Stimulated activated CD4-positive, alpha-beta T cell treated with anti-CD3 and anti-CD28 coated beads, Interleukin-12 subunit alpha, Interleukin-12 subunit beta, amount 100 ng/mL, for 48 hours (primary cell): ENCODE data around the gene IRF6.
"Not testable (repeated sequence)": the region's sequence is repeated elsewhere in the genome, so short reads cannot be mapped to it uniquely, and the experiment has no call there.

Experiments used
- DNase-seq, 3 donors: peaks; one replicate each; pipeline ENCODE4 v3.0.0-alpha.2; 2020; ENCODE audit warnings: low read depth in 2 of 3, low spot score in 1 of 3

IRF6 gene

DNA sequence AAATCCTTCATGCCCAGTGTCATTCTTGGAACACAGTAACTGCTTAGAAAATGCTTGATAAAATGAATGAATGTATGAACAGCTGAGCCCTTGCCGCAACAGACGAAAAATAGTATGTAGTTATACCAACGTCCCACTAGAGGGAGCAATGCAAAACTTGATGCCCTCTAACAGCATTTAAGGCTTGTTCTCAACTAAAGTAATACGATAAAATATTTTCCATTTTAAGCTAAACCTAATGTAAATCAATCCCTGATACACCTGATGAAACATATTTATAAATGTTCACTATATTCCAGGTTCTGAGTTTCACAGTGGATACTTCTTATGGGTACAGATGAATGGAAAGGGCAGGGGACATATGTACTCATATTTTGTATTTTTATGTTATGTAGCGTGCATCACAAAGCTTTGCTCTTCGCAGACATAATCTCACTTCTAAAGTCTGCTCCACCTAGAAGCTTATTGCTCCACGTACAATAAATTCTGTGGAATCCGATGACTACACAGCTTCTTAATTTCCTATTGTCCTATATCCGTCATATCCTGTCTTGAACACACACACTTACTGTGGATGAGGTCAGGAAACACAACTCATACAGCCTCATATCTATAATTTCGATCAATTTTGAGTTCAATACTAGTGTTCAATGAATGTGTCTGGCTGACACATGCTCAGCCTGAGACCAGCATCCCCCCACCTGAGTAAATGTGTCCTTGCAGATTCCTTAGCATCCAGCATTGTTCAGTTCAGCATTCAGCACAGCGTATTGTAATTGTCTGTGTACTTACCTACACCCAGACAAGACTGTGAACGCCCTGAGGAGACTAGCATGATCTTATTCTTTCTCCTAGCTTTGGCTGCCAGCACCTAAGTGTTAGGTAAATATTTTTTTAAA, 17.4 kb upstream of the IRF6 start:
- peak in 1 of 3 donors; percentile 25 for DNase-seq

DNA sequence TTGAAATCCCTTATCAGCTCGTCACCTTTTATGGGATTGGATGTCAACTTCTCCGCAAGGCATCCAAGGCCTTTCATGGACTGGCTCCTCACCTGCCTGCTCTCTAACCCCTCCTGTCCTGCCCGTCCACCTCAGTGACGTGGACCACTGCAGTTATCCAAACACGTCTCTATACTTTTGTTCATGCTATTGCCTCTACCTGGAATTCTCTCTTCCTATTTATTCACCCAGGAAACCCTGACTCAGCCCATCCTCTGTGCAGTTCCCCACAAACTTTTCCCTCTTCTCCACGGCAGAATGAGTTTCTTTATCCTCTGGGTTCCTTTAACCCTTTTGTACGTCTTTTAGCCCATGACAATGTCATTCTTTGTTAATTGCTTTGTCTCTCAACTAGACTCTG, 16.8 kb upstream of the IRF6 start:
- DNase-seq = no peak

DNA sequence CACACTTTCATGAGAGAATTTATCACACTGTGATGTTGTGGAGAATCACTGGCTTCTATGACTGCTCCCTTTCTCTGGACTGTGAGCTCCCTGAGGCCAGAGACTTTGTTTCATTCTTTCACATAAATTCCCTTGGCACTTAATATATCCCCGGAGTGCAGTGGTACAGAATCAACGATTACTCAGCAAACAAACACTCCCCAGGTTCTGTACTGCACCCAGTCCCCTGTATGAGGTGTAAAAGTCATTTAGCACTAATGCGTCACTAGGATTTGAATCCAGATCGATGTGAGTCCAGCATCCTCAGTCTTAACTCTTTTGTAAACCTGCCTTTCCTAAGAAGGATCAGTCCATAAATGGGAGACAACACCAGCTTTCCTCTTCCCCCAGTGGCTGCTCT, 15.0 kb upstream of the IRF6 start:
- no peak for DNase-seq

DNA sequence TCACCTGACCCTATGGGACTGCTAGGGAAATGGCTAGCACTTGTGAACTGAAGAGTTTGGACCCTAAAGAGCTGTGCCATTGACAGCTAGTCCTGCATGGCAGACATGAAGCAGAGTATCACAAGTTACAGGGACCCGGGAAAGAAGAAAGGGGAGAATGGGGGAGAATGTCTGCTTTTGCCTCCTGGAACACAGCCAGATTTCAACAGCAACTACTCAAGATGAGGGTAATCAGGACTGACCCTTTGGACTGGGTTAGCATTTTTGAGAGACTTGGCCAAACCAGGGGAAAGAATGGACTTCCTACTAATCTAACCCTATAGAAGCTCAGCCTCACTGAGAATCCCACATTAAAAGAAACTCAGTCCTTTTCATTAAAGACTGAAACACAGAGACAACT, 13.1 kb upstream of the IRF6 start:
- DNase-seq = no peak

DNA sequence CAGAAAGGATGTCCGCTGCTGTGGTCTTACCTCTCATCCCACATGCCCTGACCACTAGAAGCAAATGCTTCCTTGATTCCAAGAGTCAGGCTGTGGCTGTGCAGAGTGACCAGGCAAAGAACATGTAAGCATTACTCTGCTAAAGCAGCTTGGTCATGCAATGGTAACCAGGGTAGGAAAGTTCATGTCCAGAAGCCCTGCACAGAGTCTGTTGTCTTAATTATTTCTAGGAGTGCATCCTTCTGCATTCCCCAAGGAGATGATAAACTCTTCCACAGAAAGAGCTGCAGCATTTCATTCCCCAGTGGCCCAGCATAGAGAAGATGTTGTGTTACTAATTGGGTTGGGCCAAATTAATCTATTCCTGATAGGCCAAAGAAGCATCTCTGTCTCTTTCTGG, 11.7 kb upstream of the IRF6 start:
- DNase-seq = no peak

DNA sequence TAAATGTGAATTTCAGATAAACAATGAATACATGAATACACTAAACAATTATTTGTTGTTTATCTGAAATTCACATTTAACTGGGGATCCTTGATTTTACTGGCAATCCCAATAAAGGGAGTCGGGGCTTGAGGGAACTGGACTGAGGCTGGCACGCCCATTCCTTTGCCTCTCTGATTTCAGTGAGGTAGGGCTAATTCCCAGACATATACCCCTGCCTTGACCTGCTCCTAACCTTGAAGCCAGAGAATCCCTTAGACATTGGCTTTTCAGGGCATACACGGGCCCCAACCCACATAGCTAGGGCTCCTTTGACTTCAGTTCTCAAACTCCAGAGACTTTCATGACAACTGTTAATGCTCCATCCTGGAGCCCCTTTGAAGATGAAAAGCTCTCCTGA, 11.0 kb upstream of the IRF6 start:
- DNase-seq = no peak

DNA sequence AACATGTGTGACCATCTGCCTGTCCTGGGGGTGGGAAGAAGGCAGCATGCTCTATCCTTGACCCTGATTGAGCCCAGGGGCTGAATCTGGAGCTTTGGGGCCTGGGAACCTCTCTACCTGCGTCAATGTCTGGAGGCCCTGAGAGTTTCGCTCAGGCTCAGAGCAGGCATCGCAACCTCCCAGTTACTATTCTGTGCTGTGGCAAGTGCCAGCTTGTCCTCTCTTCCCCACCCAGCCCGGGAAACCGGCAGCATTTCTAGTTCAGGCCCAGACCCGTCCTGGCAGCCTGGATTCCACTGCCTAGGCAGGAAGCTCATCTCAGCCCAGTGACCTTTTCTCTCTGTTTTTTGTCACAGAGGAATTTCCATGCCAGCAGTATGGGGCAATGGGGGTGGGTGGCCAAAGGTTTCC, 10.0 kb upstream of the IRF6 start:
- no peak for DNase-seq

DNA sequence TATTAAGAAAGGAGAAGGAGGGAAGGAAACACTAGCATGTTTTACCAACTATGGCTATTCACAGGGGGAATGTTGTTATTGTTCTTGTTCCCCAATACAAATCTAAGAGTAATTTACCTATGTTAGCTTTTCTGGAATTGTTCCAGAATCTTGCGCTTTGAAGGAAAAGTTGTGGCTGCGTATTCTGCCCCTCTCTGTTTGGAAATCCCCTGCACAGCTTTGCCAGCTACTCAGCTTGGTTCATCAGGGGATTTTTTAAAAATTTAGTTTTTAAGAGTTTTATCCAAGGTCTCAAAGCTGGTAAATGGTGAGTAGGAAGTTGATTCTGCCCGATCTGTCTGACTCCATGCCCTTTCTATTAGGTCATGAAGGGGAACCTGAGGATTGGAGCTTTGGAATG, 9.5 kb upstream of the IRF6 start:
- no peak for DNase-seq

DNA sequence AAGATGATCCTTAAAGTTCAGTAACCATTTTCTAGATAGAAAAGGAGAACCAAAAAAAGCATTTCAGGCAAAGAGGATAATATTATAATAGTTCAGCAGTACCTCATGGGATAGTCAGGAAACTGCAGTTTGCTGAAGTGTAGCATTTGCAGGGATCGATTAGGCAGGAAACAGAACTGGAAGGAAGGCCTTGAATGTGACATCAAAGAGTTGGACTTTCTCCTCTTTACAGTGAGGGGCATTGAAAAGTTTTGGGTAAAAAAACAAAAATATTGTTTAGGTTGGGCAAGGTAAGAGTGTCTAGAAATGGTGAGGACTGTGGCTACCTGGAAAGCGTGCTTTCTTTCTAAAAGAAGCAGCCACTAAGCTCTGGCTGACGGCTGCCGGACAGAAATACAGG, 8.0 kb upstream of the IRF6 start:
- DNase-seq = no peak

DNA sequence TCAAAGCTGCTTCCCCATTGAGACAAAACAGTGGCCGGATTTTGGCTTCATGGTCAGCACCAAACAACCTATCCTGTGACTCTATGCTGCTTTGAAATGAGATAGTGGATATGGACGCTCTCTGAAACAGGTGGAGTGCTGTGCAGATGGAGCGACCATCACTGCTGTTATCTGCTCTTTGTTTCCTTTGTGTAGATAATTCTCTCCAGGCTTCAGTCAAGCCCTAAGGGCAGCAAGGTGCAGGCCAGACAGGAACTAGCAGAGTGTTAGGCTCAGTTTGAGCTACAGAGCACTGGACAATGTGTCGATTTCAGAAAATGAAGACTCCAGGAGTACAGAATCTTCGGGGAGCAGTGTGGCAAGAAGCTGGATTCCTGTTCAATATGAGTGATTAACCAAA, 4.8 kb upstream of the IRF6 start:
- DNase-seq = no peak

DNA sequence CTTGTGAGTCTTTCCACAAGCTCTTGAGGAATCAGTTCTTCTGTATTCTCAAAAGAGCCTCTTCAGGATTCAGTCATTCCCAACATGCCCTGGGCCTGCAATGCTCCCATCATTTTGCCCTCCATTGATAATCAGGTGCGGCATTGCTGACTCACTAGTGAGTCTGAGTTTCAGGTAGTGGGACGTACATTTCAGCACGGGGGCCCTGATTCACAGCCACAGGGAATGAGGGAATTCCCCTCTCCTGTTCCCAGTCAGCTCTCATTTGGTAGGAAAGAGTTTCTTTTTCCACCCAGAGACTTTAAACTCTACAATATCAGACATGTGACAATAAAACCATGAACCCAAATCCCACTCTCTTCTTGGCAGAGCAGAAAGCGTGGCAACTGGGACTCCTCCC, 3.7 kb upstream of the IRF6 start:
- no peak for DNase-seq

DNA sequence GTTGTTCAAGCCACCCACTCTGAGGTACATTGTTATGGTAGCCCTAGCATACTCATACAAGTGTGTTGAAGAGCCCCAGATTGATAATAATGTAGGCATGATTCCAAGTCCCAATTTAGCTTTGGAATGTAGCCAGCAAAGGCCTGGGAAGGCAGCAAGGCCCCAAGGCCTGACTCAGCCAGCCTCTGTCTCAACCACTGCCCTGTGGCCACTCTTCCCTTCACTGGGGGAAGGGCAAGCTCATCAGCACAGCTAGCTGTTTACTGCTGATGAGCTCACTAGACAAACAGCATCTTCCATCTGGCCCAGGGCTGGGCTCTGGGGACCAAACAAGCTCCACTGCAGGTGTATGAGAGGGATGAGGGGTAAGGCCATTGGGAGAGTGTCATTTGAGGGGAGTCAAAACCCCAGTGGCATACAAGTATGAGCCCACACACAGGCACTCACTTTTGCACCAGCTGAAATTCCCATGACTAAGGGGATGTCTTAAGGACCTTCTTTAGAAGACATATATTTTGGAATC, 2.2 kb upstream of the IRF6 start:
- DNase-seq = no peak

DNA sequence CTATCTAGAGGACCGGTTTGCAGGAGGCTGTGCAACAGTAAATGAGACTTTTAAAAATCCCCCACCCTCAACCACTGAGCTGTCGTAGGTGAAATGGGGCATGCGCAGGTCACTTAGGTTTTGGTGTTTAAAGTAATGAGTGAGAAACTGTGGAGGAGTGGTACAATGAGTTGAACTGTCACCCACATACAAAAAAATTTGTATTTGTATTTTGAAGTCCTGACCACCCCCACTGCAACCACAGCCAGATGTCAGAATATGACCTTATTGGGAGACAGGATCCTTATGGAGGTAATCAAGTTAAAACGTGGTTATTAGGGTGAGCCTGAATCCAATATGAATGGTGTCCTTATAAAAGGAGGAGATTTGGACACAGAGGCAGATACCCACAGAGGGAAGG, 1.6 kb upstream of the IRF6 start:
- DNase-seq = no peak

DNA sequence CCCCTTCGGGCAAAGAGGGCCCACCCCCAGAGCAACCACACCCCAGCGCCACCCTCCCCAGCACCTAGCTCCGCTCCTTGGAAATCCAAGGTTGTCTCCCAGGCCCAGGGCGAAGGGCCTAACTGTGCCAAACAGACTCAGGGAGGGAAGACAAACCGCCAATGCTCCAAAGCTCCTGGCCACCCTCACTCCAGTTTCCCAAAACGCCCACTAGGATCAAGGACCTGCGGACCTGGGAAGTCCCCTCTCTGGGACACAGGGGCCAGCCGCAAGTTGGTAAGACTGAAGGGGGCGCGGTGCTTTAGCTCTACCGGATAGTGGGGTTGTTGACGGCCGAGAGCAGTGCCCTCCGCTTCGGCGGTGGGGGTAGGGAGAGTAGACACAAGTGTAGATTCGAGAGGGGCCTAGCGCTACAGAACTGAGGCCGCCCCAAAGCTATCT, 581 bp downstream of the IRF6 start:
- no peak for DNase-seq

DNA sequence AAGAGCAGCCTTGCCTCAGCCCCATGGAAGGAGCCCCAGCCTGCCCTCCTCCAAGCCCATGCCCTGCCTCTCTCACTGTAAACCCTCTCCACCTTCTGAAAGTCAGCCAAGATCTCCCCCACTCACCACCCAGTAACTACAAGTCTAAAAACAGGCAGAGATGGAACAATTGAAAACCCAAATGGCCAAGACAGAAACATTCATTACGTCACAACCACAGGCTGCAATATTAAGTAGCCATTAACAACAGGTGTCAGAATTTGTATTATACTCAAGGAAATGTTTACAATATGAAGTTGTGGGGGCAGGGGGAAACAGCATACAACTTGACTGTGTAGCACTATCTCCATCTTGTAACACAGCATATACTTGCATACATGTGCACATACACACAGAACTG, 2.4 kb downstream of the IRF6 start:
- DNase-seq = no peak

DNA sequence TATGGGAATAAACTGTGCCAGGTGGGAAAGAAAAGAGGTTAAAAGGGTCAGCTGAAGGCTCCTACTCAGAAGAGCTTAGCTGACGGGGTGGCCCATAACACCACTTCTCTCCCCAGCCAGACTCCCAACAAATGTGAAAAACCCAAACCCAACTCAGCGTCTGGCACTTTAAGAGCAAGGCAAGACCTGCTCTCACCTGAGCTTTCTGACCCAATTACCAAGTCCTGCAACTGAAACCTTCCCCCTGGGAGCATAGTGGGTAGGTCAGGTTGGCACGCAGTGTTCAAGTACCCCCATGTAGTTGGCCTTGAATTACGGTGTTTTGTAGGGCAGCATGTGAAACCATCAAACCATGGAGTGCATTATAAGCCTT, 3.2 kb downstream of the IRF6 start:
- DNase-seq = no peak

DNA sequence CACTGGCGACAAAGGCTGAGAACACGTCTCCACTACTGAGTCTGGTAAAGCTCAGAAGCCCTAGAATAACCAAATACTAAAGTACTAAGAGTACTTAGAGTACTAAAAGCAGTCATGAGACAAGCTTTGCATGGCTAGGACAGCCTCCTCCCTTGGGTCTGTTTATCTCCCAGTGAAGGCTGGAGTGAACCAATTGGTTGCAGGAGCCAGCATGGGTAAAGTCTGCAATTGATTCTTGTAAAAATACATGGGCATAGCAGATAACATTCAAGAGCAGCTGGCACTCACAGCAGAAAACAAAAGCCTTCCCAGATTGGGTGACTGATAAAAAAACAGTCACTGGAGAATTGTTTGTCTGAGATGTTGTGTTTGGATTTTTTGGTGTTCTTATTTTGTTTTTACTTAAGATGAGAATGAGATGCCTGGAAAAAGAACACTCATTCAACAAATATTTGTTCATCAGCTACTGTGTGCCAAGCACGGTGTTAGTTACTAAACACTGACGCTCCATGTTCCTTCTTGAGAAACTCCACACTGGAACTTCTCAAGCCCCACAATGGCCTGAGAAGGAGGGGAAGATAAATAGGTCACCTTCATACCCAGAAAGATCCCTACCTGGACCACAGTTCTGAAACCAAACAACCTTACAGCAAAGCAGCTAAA, 3.7 kb downstream of the IRF6 start:
- no peak for DNase-seq

DNA sequence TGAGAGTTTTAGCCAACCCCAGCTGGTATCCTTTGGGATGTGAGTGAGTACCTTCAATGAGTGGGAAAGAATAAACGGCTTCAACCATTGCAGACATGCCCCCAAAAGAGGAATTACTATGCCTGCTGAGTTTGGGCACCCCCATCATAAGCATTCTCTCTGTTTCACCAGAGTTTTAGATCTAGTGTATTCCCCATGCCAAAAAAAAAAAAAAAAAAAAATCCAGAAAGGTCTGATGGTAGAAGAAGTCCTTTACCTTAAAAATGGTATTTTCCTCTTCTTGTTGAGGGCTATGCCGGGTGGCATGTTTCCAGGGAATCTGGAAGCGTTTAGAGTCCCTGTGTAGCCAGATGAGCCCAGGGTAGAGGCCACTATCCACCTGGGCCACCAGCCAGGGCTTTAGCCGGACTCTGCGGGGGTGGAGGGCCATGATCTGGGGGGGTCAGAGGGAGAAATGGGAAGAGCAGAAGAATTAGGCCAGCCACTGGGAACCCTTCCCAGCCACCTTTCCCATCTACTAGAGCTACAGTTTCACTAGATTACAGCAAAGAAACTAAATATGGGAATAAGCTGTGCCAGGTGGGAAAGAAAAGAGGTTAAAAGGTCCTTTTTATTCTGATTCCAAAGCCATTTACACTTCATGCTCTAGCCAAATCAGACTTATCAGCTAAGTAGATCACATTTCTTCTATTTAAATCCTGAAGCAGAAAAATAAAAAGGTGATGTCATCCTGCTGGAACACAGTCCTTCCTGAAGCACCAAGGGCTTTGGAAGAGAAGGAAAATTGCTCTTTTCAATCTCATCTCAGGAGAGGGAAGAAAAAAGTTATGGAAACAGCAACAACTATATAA, 4.7 kb downstream of the IRF6 start:
- DNase-seq = no peak

DNA sequence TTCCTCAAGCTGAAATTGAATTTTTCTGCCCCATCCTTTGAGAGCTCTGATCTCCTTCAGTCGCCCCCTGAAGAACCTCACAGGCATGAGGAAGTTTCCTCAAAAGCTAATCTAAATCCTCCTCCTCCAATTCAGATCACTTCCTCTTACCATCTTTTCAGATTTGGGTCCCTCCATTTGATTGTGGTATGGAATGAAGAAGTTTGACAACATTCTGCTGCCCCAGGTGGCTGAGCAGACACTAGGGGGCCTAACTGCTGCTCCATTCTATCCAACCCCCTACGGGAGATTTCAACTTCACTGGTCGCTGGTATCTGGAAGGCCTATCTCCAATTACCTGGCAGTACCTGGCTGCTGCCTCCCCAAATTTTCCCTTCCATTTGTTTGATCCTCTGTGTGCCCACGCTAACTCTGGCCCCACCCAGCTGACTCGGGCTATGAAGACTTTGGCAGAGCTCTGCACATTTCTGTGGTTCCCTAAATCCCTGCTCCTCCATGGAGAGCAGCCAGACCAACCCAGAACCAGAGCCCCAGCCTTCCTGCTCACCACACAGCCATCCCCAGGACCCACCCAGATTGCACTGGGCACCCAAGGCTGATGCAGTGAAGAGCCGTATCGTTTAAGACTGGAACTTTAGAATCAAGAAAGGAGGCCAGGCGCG, 7.8 kb downstream of the IRF6 start:
- no peak for DNase-seq

DNA sequence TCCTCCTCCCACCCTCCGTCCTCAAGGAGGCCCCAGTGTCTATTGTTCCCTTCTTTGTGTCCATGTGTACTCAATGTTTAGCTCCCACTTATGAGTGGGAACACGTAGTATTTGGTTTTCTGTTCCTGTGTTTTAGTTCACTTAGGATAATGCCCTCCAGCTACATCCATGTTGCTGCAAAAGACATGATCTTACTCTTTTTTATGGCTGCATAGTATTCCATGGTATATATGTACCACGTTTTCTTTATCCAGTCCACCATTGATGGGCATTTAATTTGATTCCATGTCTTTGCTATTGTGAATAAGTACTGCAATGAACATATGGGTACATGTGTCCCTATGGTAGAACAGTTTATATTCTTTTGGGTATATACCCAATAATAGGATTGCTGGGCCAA, 12.2 kb downstream of the IRF6 start:
- DNase-seq = not testable (repeated sequence)

DNA sequence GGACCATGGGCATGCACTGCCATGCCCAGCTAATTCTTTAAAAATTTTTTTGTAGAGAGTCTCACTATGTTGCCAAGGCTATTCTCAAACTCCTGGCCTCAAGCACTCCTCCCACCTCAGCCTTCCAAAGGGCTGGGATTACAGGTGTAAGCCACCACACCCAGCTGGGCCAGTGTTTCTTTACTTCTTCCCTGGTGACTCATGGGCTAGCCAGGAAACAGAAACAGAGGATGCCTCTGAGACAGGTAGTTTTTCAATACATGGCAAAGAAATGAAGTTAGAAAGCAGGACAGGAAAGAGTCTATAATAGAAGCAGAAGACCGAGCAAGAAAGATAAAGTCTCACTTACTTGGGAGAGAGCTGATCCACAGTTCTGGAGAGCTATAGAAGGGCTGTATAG, 14.0 kb downstream of the IRF6 start:
- no peak for DNase-seq
